Measurements from ENCODE around the gene SAT1.

GRCh38 chrX:23795221-23795620 is 12.2 kb downstream of the SAT1 start:
- TF ChIP-seq POLR2A (IDR thresholded peaks at IDR 0.05) (no peak), CTCF (IDR thresholded peaks at IDR 0.05) (no peak)
